Esophagus mucosa (tissue), 1 donor: ENCODE results near the gene GPR158. TPM values are rescaled to one million over a fixed set of nuclear protein-coding genes. Genes with fewer than 3 reads are reported as not detected.
"Not testable (repeated sequence)": the region's sequence is repeated elsewhere in the genome, so short reads cannot be mapped to it uniquely, and the experiment has no call there.

ENCODE experiments used
- ATAC-seq: fragments of 200-7000 bp; cut with Tn5 transposase; one replicate; pipeline ENCODE4 v1.9.1; 2020
- total RNA-seq: library from RNA; stranded (reverse); gene quantifications from one replicate; pipeline ENCODE4 v1.2.4, GENCODE V29; 2023
- donor health status: DM: yes; HTN: yes; CAD: no.

Gene GPR158, protein sequence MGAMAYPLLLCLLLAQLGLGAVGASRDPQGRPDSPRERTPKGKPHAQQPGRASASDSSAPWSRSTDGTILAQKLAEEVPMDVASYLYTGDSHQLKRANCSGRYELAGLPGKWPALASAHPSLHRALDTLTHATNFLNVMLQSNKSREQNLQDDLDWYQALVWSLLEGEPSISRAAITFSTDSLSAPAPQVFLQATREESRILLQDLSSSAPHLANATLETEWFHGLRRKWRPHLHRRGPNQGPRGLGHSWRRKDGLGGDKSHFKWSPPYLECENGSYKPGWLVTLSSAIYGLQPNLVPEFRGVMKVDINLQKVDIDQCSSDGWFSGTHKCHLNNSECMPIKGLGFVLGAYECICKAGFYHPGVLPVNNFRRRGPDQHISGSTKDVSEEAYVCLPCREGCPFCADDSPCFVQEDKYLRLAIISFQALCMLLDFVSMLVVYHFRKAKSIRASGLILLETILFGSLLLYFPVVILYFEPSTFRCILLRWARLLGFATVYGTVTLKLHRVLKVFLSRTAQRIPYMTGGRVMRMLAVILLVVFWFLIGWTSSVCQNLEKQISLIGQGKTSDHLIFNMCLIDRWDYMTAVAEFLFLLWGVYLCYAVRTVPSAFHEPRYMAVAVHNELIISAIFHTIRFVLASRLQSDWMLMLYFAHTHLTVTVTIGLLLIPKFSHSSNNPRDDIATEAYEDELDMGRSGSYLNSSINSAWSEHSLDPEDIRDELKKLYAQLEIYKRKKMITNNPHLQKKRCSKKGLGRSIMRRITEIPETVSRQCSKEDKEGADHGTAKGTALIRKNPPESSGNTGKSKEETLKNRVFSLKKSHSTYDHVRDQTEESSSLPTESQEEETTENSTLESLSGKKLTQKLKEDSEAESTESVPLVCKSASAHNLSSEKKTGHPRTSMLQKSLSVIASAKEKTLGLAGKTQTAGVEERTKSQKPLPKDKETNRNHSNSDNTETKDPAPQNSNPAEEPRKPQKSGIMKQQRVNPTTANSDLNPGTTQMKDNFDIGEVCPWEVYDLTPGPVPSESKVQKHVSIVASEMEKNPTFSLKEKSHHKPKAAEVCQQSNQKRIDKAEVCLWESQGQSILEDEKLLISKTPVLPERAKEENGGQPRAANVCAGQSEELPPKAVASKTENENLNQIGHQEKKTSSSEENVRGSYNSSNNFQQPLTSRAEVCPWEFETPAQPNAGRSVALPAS (N-terminal part only)
- total RNA-seq, result not detected

DNA sequence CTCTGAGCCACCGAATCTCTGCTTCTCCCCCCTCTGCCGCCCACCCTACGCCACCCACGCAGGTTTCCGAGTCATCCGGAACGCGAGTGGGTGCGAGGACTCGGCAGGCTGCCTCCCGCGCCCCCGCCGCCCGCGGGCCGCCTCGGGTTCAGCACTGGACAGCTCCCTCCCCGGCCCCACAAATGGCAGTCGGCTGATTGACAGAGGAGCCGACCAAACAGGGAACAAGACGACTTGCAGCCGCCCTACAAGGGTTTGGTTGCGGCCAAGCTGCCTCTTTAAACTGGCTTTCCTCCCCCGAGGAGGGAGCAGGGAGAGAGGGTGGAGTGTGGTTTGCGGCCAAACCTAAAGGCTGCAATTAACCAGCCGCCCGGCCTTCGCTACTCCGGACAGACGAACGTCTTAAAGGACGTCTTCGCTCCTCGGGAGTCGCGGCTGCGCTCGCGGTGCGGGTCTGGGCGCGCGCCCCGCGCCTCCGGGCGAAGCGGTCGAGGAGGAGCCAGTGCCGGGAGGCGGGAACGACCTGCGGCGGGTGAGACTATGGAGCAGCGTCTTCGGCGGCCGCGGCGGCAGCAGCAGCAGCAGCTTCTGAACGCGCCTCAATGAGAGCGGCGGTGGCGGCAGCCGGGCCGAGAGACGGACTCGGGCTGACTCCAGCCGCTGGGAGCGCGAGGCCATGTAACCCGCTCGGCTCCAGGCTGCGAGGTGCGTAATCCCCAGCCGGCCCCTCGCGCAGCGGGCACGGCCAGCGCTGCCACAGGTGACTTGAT lies at the start of gene GPR158:
TSS of gene GPR158 (plus strand) at position 541 of the 770 bp plus-strand sequence. CDS start 420 bp downstream, outside the sequence.
- peak; percentile 95 for ATAC-seq

DNA sequence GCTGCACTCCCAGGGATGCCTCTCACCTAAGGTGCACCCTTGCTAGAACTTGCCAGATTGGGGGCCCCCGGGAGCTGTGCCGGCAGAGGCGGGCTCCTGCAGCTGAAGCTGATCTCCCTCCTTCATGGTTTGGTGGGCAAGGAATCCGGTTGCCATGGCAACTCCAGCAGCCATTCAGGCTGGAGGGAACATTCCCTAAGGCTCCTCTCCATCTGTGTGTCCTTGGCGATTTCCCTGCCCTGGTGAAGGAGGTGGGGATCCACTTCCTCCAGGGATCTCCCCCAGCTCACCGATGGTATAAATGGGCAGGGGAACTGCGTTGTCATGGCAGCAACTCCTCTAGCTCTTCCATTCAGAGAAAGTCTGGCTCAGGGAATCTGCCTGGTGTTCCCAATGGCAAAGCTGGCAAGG lies 49.6 kb upstream of the GPR158 start:
- no peak for ATAC-seq

DNA sequence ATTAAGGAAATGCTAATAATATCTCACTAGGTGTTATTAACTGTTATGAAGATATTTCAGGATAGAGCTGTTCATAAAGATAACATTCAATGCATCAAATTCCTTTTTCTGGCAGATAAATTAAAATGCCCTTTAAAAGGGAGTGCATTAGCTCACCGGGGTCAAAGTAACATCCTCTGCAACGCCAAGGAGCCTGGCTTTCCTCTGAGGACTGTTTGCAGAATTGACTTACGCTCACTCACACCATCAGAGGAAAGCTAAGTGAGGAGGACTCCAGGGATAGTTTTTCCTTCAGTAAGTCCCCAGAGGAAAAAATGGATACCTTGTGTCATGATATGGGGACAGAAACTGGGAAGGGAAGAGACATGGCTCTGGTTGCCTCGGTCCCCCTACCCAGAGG lies 45.2 kb upstream of the GPR158 start:
- ATAC-seq, result no peak

DNA sequence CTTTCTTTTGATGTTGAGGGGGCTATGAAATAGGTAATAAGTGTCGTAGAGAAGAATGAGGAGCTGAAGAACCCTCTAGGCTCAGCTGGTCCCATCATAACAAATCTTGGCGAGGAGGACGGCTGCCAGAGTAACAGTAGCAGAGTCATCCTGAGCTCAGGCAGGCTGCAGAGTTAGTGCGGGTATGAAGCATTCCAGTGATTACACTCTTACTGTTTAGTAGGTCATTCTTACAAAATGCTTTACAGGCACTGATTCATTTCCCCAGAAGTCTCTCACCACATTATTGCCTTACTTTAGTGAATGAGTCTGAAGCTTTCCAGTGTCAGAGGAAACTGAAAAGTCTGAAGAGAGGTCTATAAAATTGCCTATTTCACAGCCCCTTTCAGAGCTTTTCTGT lies 43.9 kb upstream of the GPR158 start:
- ATAC-seq, result no peak

DNA sequence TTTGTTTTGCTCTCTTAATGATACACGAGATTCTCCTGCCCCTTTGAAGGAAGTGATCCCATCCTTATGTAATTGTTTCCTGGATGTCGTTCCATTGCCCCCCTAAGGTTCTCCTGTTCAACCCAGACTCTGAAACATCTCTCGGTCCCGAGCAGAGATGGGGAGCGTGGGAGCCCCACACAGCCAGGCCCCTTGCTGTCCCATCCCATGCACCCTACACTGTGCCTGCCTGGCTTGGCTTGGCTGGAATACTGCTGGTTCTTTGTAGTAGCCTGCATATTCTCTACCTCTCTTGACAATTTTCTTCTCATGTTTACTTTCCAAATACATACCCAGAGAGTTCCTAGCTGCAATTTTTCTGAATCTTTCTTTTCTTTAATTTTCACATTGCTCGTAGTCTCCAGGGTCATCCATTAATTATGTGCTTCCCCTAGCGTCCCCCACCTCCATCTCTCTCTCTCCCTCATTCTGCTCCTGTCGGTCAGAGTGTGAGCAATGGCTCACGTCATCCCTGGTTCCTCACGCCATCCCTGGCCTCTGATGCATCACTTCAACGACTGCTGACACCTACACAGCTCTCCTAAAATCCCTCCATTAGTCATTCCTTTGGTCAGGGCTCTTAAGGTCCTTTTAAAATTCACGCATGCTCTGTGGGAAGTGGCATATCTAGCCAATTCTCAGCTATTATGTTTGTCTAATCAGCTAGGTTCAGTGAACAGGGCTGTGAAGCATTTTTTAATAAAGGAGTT lies 32.5 kb upstream of the GPR158 start:
- ATAC-seq, result no peak

DNA sequence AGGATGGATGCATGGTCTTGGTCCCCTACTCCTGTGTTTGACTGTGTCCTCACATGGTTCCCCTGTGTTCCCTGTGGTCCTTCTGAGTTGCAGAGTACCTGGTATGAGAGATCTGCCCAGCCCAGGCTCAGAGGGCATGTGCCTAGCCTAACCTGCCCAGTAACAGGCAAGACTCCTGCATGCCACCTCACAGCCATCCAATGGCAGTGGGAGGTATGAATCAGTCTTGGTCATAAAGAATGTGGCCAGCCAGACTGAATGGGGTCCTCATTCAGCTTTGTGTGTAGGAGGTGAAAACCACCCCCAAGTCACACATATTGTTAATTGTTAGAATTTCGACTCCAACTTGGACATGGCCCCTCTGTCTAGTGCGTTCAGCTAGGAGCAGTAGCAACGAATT lies 17.2 kb upstream of the GPR158 start:
- ATAC-seq, result no peak

DNA sequence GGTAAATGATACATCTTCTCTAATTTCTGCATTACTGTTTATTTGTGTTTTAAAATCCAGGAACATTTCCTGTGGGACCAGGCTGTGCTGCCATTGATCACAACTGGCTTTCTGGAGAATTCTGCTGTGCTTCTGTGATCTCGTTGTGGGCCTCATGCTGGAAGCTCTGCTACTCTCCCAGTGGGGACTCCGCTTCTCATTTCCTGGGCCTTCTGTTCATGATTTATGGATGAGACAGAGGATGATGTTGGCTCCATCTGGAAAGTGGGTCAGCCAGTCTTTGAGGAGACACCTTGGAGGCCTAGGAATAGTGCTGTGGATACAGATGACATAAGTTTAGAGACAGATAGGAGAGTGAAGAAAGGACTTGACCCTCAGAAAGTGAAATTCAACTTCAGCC lies 15.2 kb upstream of the GPR158 start:
- no peak for ATAC-seq

DNA sequence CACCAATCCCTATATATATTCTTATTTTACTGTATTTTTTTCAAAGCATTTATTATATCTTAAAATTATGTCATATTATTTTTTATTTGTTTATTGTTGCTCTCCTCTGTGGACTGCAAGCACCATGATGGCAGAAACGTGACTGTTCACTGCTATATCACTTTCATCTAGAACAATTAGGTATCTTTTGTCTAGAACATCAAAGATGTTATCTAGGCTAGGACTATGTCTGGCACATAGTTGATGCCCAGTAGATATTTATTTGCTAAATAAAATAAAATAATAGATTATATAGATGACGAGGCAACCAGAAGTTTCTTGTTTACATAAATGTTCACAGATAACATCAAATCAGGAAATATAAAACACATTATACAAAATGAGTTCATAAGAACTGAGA lies 12.4 kb upstream of the GPR158 start:
- ATAC-seq, result no peak

DNA sequence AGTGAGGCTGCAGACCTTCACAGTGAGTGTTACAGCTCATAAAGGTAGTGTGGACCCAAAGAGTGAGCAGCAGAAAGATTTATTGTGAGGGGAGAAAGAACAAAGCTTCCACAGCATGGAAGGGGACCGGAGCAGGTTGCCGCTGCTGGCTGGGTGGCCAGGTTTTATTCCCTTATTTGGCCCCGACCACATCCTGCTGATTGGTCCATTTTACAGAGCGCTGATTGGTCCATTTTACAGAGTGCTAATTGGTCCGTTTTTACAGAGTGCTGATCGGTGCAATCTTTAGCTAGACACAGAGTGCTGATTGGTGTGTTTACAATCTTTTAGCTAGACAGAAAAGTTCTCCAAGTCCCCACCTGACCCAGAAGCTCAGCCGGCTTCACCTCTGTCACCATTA lies 11.3 kb upstream of the GPR158 start:
- not testable (repeated sequence) for ATAC-seq

DNA sequence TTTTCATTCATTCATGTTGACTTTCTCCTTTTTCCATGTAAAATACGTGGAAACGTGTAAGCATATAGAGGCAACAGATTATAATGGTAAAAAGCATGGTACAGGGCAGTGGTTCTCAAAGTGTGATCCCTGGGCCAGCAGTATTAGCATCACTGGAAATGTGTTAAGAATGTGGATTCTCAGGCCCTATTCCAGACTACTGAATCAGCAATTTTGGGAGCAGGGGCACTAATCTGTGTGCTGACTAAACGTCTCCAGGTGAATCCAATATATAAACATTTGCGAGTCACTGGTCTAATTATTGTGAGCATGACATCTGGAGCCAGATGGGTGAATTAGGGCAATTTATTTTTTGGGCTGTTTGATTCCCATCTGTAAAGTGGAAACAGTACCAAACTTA lies 5.1 kb upstream of the GPR158 start:
- no peak for ATAC-seq

DNA sequence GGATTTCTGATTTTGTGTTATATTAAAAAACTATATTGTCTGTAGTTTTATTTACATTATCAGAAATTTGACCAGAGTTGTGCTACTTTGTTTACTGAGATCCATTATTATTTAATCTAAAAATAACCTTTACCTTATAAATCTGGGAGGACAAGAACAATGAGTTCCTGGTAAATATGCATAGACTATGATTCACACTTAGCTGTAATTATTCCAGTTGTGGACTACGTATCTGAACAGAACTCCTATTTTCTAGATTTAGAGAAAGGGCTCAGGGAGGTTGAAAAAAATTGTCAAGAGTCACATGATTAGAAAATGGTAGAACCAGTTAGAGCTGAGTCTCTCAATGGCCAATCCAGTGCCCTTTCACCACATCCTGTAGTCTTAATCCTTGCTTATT lies 4.2 kb upstream of the GPR158 start:
- no peak for ATAC-seq

DNA sequence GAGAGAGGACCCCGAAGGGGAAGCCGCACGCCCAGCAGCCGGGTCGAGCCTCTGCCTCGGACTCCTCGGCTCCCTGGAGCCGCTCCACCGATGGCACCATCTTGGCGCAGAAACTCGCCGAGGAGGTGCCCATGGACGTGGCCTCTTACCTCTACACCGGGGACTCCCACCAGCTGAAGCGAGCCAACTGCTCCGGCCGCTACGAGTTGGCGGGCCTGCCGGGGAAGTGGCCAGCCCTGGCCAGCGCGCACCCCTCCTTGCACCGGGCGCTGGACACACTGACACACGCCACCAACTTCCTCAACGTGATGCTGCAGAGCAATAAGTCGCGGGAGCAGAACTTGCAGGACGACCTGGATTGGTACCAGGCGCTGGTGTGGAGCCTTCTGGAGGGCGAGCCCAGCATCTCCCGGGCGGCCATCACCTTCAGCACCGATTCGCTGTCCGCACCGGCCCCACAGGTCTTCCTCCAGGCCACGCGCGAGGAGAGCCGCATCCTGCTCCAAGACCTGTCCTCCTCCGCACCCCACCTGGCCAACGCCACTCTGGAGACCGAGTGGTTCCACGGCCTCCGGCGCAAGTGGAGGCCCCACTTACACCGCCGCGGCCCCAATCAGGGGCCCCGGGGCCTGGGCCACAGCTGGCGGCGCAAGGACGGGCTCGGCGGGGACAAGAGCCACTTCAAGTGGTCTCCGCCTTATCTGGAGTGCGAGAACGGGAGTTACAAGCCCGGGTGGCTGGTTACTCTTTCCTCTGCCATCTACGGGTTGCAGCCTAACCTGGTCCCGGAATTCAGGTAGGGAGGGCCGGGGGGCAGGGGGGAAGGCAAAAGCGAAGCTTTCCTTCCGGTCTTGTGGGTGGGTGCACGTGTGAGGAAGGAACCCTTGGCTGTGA lies 973 bp downstream of the GPR158 start:
- no peak for ATAC-seq

DNA sequence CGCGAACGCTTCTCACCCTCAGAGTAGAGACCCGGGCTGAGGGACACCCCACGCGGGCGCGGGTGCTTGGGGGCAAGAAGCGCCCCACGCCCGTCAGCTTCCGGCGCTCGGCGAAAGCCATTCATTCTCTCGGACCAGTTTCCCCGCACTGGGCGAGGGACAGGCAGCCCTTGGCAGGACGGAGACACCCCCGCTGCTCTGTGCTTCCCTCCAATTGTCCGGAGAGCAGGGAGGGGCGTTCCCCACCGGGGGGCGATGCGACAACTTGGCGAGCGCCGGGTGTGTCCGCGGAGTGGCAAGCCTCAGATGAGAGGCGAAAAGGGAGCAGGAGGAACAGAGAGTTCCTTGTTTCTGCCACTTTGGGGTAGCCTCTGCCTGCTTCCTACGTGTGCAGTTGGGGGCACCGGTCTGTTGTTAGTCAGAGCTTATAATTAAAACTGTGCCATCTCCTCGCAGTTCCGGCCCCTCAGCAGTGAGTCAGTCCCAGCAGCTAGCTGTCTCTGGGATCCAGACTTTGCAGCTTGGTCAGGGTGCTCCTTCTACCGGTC lies 1.7 kb downstream of the GPR158 start:
- no peak for ATAC-seq

DNA sequence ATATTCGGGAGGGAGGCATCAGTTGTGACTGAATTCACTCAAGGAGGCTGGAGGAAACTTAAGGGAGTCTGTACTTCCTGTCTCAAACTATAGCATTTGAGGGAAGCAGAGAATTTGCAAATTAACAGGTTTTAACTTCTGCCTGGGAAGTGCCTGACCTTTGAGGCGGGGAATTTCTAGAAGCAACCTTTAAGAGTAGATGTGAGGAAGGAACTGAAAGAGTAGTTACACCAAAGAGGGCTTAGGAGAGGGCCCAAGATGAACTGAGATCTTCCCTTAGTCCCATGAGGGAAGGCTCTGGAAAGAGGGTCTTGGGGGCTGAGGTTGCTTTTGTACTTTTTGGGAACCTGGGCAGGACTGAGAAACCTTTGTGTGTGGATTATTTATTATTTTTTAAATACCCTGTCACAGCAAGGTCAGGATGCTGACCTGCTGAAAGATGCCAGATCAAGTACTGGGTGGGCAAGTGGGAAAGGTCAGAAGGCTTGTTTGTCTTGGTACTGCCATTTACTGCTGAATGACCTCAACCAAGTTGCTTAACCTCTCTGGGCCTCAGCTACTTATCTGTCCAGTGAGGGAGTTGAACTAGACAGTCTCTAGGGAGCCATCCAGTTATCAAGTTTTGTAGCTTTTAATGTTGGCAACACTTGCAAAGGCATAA lies 2.4 kb downstream of the GPR158 start:
- ATAC-seq, result no peak

DNA sequence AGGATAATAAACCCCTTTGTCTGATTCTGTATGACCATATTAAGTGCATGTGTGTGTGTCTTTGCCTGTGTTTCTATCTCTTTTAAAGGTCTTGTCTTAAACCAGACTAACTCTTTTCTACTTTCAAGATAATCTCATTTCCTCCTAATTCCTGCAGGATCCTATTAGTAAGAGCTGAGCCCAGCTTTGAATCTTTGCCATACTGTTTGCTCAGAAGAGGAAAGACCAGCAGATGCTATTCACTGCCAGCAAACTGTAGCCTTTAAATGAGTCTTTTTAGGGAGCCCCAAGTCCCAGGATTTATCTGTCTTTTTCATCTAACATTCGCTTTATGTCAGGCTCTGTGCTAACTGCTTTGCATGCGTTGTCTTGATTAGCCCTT lies 2.9 kb downstream of the GPR158 start:
- no peak for ATAC-seq

DNA sequence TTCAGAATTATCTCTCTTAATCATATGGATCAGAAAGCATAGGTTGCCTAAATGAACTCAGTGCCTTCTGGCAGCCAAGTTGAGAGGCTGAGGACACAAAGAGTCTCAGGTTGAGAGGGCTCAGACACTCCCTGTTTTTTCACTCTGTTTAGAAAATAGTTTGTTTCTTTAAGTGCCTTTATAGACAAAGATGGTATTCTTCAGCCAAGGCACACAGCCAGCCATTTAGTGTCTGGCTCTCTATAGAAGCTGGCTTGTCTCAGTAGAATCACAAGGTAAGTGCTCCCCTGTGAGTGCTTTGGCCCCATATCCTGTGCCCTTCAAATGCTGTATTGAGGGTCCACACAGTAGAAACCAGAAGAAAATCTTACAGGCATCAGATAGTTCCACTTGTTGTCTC lies 3.6 kb downstream of the GPR158 start:
- ATAC-seq, result no peak

DNA sequence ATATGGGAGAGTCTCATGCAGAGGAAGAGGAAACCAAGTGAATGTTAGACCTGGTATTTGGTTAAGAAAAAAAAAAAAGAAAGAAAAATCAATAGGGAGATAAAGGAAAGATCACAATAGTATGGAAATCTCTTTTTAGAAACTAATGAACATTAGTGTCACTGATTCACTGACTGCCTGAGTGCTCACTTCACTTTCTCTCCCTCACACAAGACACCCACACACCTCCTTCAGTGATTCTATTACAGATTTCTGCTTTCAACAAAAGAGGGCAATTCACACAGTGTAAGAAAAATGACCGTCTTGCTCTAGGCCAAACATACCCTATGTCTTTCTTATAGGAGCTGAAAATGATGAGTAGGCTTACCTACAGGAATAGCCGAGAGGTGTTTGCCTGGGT lies 6.0 kb downstream of the GPR158 start:
- no peak for ATAC-seq

DNA sequence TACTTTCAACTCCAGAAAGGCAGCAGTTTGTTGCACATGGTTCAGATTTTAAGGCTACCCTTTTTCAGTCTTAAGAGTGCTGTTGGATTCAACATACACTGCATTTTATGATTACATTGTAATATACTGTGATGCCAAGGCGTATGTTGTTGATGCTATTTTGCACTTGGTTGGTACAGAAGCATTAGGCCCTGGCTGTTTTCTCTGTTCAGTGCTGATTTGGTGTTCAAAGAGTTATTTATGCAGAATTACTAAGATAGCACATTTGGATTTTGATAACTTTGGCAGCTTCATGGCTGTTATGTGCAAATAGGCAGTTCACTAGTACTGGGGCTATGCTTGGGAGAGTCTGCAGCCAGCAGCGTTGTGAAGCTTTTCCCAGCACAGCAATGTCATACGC lies 7.8 kb downstream of the GPR158 start:
- no peak for ATAC-seq

DNA sequence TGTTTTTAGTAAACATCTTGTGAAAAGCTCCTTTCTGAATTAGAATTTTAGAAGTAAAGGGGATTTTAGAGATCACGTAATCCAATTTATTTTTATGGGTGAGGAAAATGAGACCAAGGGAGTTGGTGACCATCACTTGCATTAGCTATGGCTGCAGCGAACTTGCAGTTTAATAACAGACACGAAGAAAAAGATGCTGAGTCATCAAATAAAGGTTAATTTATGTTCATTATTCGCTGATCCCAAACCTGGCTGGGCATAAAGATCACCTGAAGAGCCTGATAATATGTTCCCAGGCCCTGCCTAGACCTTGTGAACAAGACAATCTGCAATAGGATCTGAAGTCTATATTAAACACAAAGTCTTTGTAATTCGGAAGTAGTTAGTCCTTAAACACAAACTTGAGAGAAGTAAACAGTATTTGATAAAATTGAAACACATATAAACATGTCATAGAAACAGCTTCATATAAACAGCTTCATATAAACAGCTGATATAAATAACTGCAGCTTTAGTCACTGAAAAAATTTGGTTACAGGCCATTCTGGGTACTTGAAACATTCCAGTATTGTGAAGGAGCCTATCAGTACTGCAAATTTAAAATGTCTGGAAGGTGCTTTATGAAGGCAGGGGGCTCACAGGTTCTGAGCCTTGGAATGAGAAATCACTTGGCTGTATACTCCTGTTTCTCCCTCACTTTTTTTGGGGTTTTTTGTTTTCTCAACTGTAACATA lies 16.5 kb downstream of the GPR158 start:
- ATAC-seq, result no peak
